HL-60/S4 treated with phorbol 12-myristate 13-acetate at 8.2 ng/mL for 4 days and 3 days (cell line): ENCODE measurements around the gene TK2.

ENCODE experiments used
- in situ Hi-C: fragments of 300-500 bp; cut with MboI; formaldehyde crosslinking; loops from 2 replicates; pipeline ENCODE4 v1.15.0; 2022; ENCODE audit warnings: low sequenced_read_pairs

Gene TK2

DNA sequence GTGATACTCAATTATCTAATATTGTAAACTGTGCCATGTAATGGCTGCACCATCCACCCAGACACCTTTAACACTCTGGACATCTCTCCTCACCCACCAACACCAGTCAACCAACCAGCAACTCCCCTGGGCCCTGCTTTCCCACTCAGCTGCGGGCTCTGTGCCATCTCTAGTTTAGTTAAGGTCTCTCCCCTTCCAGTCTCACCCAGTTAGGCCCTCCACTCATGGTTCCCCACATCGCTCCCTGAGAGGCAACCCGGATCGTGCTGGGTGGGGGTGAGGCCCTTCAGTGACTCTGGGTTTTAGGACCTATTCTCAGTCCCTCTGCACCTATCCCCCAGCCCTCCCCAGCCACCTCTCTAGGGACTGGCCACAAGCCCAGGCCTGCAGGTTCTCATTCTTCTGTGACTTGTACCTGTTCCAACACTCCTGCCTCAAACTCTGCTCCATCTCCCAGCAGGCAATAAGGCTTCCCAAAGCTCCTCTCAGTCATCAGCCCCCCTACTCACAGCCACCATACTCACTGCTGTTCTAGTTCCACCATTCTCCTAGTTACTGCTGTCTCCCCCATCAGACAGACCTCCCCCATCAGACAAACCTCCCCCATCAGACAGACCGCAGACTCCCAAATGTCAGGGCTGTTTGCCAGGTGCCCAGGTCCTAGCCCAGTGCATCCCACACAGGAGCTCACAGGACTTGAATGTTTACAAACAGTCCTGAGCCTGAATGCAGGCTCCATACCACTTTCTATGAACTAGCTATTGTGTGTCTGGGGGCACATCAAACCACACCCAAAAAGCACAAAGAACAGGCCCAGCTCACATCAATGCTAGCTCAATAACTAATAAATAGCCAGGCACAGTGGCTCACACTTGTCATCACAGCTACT, 2.6 kb downstream of the TK2 start:
- in situ Hi-C loops, result no loop called here

DNA sequence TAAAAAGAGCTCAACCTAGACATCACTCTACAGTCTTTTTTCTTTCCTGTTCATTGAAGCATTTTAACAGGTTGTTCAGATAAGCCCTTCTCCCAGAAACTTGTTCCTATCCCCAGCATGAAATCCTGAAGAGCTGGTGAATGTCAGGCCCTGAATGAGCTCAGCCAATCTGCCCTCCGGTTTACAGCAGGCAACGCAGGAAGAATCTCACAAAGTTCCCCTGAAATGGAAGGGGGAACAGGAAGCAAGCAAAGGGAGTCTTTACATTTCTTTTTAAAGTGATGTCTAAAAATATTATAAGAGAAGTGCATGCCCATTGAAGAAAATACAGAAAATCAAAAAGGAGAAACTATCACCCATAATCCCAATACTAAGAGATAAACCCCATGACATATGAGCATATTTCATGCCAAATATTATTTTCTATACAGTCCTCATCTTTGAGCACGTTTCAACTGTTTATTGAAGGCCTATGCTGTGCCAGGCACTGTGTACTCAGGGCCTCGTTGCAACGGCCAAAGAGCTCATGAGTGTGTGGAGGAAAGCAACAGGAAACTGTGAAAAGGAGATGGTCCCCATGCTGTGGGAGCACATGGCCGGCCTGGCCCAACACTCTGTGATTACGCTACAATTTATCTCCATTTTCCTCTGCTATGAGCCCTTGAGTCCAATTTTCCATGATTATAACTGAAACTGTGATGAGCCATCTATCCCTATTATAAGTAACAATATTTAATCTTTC, 5.7 kb downstream of the TK2 start:
- in situ Hi-C loops, result no loop called here

DNA sequence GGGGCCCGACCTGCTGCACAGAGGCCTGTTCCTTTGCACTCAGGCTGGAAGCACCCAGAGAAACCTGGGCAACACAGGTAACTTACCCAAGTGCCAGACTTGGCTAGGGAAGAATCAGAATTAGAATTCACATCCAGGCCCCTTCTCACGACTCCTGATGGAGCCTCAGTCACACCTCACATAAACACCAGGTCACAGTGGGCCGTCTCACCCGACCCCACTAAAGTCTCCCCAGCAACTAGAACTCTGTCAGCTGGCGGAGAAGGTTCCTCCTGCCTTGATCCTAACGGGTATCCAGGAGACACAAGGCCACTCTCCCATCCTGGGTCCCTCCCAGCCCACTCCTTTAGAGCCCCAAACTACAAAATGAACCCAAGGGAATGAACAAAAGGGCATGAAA, 6.4 kb downstream of the TK2 start:
- in situ Hi-C loops, result no loop called here

DNA sequence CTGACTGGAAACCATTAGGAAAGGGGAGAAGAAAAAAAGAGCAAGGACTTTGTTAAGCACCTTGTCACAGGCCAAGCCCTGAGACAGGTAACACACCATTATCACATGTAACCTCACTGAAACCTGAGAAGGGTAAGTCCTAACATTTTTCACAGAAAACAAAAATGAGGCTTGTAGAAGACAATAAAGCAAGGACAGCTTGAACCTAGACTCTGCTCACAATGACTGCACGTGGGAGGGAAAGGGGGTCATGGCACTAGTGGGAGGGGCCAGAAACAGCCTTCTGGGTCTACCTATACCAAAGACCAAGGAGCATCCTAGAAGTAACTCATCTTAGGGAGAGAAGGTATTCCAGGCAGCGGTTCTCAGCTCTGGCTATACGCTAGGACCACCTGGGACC, 7.5 kb downstream of the TK2 start:
- in situ Hi-C loops, result no loop called here

DNA sequence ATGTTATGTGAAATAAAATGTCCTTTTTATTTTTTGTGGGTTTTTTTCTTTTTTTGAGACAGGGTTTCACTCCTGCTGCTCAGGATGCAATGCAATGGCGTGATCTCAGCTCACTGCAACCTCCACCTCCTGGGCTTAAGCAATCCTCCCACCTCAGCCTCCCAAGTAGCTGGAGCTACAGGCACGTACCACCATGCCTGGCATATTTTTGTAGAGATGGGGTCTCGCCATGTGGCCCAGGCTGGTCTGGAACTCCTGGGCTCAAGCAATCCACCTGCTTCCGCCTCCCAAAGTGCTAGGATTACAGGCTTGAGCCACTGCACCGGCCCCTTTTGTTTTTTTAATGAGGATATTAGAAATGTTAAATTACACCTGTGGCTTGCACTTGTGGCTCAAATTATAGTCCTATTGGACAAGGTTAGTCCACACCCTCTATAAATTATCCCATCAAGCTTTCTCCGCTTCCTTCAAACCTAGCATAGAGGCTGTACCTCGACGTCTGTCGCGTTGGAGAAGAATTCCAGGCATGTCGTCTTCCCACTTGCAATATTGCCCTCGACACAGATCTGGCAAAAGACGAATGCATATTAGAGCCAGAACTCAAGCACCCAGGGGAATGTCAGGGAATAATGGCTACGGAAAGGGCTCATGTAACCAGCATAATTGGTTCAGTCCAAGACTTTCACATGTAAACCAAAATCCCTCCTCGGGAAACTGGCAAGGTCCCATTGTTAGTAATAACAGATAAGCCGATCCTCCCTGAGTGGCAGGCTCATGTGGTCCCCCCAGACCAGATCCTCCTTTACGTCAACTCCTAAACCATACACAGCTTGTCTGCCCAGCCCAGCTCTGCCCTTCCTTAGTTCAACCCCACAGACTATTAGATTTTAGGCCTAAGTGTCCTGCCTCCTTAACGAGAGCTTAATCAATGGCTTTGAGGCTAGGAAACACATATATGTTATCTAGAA, 8.2 kb downstream of the TK2 start:
- in situ Hi-C loops, result no loop called here

DNA sequence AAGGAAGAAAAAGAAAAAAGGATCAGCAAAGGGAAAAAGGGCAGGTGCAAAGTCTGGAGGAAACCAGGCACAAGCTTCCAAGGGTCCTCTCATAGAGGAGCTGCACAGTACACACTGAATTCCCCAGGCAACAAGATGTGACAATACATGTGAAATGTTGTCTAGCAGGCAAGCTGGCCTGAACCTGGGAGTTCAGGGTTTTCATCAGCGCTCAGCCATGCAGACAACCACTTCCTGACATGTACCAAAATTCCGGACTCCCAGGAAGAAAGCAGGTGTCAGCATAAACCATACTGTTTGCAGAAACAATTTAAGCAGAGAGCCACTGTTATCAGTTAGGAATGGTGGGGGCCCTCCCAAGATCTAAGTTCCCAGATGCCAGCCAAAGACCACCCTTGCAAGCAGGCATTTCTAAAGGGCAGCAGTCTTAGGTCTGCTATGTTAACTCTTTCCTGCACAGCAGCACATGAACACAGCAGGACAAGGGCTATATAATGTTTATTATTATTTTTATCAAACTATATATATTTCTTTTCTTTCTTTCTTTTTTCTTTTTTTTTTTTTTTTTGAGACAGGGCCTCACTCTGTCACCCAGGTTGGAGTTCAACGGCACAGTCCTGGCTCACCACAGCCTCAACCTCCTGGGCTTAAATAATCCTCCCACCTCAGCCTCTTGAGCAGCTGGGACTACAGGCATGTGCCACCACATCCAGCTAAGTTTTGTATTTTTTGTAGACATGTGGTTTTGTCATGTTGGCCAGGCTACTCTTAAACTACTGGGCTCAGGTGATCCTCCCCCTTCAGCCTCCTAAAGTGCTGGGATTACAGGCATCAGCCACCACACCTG, 10.1 kb downstream of the TK2 start:
- in situ Hi-C loops, result no loop called here

DNA sequence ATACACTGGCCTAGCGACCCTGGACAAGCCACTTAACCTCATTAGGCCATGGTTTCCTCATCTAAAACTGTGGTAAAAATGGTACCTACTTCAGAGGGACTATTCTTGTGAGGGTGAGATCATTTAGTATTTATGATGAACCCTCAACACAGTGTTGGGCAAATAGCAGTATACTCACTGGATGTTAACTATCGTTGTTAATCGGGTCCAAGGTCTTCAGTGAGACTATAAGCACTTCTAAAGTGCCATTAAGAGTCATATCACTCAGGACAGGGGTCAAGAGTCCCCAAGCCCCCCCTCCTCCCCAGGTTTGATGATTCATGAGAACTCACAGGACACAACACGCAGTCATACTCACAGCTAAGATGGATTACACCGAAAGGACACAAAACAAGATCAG, 11.0 kb downstream of the TK2 start:
- in situ Hi-C loops, result no loop called here

DNA sequence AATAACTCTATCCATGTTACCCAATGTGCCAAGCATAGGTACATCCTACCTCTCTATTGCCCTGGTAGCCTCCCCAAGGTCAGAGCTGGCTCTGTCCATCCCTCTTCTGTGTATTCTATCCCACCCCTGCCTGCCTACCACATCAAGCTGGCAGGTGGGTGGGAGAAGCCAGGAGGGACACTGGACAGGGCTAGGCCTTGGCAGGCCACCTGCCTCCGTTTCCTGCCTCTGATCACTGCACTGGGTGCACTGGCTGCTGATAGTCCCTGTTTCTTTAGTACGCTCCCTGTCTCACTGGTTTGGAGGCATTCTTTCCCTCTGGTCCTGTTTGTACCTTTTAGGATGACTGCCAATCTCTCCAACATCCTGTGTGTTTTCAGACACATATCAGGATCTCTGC, 12.7 kb downstream of the TK2 start:
- in situ Hi-C loops, result no loop called here

DNA sequence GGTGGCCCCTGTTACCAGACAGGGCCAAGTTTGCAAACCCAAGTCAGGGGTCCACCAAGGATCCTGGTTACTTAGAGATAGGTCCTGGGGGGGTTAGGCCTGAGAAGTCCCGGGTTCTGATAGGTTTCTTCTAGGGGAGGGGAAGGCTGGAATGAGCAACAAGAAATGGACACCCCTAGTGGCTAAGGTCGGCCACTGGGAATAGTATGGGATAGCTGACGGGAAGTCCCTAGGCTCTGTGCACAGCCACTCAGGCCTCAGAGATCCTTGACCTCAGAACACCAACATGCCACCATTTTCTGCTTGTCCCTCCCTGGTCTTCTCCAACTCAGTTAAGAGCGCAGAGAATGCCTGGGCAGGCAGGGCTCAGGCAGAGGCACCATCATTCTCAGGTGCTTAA, 13.4 kb downstream of the TK2 start:
- in situ Hi-C loops, result no loop called here

DNA sequence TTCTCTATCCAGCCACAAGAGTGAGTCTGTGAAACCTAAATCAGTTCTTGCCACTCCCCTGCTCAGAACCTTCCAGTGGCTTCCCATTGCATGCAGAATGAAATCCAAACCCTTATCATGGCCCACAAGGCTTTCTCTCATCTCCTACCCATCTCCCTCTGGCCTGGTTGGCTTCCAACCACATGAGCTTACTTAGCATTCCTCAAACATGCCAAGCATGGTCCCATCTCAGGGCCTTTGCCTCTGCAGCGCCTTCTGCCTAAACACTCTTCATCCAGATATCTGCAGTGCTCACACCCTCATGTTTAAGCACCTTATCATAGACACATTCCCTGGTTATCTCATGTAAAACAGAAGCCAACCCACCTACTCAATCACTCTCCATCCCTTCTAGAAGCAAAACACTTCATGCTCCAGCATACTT, 15.5 kb downstream of the TK2 start:
- in situ Hi-C loops, result no loop called here

DNA sequence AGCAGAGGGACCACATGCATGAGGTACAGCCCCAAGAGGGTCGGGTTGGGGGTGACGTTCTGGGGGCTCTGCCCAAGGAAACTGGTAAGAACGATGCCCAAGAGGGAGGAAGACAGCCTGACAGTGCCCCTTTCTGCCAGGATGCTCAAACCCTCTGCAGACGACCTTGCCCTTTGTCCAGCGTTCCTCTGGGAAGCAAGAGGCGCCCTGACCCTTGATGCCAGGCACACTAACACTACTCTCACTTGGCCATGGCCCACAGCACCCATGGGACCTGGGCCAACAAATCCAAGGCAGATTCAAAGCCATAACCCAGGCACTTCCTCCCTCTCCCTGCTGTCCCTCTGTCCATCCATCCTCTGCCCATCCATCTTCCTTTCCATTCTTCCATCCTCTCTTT, 20.4 kb downstream of the TK2 start:
- in situ Hi-C loops, result no loop called here

DNA sequence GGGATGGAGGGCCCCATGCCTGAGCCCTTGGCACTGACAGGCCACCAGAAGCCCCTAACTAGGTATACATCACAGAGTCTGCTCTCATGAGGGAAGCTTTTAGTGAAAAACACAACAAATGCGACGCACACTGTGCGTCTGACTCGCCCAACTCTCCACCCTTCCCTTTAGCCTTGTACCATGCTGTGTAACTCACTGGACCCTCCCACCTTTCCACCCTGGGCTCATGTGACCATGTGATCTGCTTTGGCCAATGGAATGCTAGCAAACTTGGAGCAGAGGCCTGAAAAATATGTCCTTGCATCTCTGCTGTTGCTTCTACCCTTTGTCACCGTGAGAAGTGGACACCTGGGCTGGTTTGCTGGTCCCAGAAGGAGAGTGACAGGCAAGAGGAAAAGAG, 21.6 kb downstream of the TK2 start:
- in situ Hi-C loops, result no loop called here

DNA sequence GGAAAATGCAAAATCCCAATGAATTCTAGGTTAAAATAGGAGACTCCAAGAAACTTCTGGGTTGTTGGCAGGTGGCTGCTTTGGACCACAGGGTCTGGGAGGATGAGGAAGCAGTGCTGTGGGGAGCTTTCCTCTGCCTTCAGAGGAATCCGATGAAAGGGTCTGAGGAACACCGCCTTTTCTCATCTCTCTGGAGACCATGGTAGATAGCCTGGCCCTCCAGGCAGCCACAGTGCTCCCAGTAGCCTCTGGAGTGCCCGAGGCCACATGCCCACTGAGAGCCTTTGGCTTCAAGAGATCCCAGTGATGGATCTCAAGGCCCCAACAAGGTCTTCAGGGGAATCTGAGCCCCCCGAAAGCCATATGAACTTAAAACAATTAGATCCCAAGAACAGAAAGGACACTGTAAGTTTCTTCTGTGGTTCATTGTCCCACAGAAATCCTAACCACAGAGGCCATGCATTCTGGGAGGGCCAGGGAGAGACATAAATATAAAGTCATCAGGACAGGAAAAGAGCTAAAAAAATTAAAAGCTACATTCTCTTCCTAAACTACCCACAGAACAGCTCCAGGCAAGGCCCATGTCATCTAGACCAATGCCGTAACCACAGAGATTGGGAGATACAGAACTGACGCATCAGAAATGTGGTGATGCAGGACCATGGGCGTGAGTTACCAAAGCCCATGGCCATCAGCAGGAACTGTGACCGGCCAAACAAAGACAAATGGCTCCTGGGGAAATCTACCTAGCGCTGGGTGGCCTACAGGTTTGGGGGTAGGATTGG, 24.3 kb downstream of the TK2 start:
- in situ Hi-C loops, result no loop called here

DNA sequence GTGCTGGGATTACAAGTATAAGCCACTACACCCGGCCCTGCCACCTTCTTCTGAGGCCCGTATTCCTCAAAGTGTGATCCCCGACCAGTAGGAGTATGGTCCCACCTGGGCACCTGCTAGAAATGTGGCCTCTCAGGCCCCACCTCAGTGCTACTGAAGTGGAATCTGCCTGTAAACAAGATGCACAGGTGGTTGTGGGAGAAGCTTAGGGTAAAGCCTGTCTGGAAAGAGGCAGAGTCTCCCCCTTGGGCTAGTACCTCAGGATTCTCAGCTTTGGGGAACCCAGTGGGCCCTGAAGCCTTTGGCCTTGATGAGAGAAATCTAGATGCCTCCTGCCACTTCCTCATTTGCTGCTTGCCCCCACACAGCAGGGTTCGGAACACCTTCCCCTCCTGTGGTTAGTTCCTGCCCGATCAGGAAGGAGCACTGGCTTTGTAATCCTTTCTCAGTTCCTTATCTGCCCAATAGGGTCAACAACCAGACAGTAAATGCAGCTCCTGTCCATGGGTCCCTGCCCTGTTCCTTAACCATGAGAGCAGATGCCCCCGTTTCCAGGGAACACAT, 25.2 kb downstream of the TK2 start:
- in situ Hi-C loops, result no loop called here

DNA sequence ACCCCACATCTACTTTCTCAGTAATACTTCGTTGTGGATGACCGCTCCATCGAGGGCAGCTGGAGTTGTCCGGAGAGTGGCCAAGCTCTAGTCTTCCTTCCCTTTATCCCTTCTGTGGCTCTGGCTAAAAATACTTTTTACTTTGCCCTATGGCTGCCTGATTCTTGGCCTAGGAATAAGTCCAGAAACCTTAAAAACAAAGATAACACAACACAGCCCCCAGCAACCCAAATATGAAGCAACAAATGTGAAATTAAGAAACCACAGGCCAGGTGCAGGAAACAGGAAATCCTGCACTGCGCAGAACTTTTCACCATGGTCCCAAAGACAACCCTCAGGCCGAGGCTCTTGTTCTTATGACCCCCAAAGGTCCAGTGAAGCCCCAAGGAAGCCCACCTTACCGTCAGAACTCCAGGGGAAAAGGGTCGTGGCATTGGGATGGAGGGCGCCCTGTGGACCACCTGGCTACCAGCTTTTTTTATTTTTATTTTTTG, 26.0 kb downstream of the TK2 start:
- in situ Hi-C loops, result no loop called here

DNA sequence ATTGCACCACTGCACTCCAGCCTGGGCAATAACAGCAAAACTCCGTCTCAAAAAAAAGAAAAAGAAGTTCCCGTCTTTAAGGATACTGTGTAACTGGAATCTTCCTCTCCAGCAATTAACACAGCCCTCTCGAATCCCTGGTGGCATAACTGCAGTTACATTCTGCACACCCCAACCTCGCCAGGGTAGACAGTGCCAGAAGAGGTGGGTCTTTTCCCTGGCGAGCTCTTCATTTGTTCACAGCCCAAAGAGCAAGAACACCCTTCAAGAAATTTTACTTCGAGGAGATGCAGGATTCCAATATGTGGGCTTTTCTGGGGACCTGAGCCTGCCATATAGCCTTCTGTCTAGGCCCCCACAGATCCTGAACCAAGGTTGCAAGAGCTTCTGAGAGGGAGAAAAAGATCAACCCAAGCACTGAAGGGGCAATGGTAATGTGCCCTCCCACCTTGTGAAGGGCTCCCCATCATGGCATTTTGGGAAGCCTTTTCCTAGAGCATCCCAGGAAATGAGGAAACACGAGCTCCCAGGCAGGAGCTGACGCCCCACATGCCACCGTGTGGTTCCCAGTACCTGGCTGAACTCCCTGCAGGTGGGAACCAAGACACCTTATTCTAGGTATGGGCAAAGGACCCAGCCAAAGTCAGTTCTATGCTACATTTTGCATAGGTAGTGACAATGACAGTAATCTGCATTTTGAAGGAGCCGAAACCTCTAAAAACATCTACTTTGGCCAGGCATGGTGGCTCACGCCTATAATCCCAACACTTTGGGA, 26.9 kb downstream of the TK2 start:
- in situ Hi-C loops, result no loop called here

DNA sequence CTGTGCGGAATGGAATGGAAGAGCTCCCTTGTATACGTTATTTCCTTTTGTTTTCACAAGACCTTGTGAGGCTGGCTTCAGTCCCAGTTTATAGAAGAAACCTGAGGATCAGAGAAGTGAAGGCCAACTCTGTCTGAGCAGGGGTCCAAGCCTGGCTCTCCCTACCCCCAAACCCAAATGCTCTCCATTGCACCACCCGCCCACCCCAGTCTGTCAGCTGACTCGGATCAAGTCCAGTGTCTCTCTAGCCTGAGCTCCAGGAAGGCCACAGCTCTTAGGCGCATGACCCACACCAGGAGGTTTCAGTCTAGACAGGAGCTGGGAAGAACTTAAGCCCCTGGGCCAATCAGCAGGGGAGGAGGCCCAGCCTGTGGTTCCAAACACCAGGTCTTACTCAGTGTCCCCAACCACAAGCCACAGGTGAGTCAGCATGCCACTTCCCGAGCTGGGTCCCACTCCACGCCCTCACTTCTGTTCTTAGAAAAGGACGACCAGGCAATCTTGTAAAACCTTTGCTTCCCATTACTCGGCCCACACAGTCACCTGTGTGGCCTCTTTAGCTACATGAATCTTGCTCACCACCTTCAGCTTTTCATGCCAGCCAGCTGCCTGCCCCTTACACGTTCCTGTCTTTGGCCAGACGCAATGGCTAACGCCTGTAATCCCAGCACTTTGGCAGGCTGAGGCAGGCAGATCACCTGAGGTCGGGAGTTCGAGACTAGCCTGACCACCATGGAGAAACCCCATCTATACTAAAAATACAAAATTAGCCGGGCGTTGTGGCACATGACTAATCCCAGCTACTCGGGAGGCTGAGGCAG, 27.8 kb downstream of the TK2 start:
- in situ Hi-C loops, result no loop called here
